ENCODE measurements around the gene PCSK2. TPM values are rescaled to one million over a fixed set of nuclear protein-coding genes. Genes with fewer than 3 reads are reported as not detected.

The PCSK2 gene
- total RNA-seq, 4 donors from 2014 or later = under 0.01 to 0.18 (median 0.18) TPM; not detected in 1

DNA sequence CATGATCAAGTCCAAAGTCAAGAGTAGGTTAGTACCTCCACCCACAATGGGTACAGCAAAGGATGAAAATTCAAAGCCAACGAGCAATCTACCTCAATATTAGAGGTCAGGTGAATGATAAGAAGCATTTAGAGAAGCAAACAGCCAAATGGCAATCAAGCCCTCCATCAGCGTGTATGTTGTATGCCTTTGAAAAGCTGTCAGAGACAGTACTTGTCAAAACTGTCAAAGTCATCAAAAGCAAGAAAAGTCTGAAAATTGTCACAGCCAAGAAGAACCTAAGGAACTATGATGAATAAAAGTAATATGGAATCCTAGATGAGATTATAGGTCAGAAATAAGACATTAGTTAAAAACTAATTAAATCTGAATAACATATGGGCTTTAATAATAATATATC is 99.3 kb downstream of the PCSK2 start:
- Histone ChIP-seq H3K9me3 (no peaks in the 10 kb centered on the region), H3K27me3 (peaks cover 0 to 21% (median 0%) of the 10 kb centered on the region in 4 donors), H3K36me3 (no peaks in the 10 kb centered on the region), H3K4me1 (peaks cover 0 to 4% (median 0%) of the 10 kb centered on the region in 3 donors), H3K27ac (no peak overlapping the region), H3K4me3 (no peak overlapping the region)
- intact Hi-C loops (cut with DNase I) = no loop called here
- TF ChIP-seq POLR2A (IDR thresholded peaks at IDR 0.05) (no peak), CTCF (IDR thresholded peaks at IDR 0.05) (no peak)
- no peak for DNase-seq
- WGBS, 2 donors = 72 to 75% methylated on average over 2 of the region's 2 CpGs

DNA sequence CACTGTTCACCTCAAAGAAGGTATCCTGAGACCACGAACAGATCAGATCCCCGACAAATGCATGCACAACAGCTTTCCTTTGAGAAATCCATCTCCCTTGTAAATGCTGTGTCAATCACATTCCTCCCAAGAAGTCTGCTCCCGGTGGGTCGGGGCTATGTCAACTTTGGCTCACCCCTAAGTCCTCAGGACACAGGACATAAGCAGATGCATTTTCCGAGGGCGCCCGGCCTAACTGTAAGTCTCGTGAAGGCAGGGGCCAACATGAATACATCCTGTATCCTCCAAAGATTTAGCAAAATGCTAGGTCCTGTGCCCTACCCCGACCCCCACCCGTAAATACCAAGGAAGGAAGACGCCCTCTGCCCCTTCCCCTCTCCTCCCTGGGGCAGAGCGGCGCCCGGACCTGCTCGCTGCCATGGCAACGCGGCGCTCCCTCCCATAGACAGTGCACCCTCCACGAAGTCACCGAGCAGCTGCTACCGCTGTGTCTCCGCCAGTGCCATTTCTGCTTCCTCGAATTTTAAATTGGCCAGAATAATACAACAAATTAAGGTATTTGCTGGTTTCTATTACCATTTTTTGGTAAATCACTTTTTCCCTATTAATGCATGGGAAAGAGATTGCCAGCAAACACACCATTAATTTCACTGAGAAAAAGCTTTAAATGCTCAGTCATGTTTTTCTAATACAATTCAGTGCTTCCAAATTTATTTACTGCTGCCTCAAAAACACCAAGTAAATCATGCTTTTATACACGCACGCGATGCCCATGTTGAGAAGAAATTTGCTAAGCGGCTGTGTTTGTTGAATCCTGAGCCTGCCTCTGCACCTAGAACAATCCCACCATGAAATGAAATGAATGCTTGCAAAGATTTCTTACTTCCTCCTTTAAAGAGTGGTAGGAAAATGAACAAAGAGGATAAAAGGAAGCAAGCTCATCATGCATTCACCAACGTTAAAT is 100.6 kb downstream of the PCSK2 start:
- Histone ChIP-seq H3K36me3 (no peaks in the 10 kb centered on the region), H3K4me1 (peaks cover 0 to 4% (median 0%) of the 10 kb centered on the region in 3 donors), H3K9me3 (no peaks in the 10 kb centered on the region), H3K27me3 (peaks cover 0 to 21% (median 0%) of the 10 kb centered on the region in 4 donors), H3K4me3 (no peak overlapping the region), H3K27ac (no peak overlapping the region)
- 40 to 50% methylated on average over 21 to 26 of the region's 28 CpGs for WGBS, 2 donors
- no peak for TF ChIP-seq POLR2A (IDR thresholded peaks at IDR 0.05)
- no peak for TF ChIP-seq CTCF (IDR thresholded peaks at IDR 0.05)
- intact Hi-C loops (cut with DNase I) = no loop called here
- no peak for DNase-seq

DNA sequence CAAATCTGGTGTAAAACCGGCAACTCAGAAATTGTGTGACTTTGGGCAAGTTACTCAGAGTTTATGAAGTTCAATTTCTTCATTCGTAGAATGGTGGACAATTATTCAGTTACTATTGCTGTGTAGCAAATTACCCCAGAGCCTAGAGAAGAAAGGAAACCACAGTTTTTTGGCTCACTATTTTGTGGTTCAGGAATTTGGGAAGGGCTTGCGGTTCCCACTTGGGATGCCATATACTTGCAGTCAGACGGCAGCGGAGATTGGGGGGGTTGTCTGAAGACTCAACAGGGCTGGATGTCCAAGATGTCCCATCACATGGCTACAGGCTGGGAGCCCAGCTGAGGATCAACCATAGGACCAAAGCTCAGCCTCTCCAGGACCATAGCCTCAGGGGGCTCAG is 108.1 kb downstream of the PCSK2 start:
- Histone ChIP-seq H3K27ac (no peak overlapping the region), H3K9me3 (no peaks in the 10 kb centered on the region), H3K4me3 (no peak overlapping the region), H3K27me3 (no peaks in the 10 kb centered on the region), H3K4me1 (no peaks in the 10 kb centered on the region), H3K36me3 (no peaks in the 10 kb centered on the region)
- TF ChIP-seq CTCF (IDR thresholded peaks at IDR 0.05) (no peak), POLR2A (IDR thresholded peaks at IDR 0.05) (no peak)
- intact Hi-C loops (cut with DNase I) = no loop called here
- 73 to 90% methylated on average over 5 of the region's 5 CpGs for WGBS, 2 donors
- no peak for DNase-seq

DNA sequence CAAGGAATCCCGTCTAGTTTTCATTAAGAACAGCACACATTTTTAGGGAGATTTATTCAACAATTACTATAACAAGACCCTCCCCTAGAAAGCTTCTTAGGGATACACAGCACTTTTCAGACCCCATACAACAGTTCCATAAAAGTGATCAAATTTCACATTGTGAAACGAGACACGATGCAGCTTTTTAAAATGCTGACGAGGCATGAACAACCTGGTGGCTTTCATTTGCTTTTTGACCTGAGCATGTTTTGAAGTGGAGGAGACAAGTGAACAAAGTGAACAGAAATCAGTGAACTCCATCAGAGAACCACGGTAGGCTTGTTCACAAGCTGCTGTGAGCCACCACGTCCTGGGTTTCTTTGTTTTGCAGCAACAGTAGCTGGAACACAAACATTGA is 112.2 kb downstream of the PCSK2 start:
- no peaks in the 10 kb centered on the region for H3K4me1 ChIP-seq
- 65 to 67% methylated on average over 6 of the region's 6 CpGs for whole genome bisulfite sequencing, 2 donors
- intact Hi-C loops (cut with DNase I) = no loop called here
- no peaks in the 10 kb centered on the region for H3K36me3 ChIP-seq
- H3K27me3 ChIP-seq = no peaks in the 10 kb centered on the region
- H3K4me3 ChIP-seq = no peak overlapping the region
- H3K27ac ChIP-seq = no peak overlapping the region
- no peak for TF ChIP-seq POLR2A (IDR thresholded peaks at IDR 0.05)
- no peak for TF ChIP-seq CTCF (IDR thresholded peaks at IDR 0.05)
- no peak for DNase-seq
- no peaks in the 10 kb centered on the region for H3K9me3 ChIP-seq

GRCh38 chr20:17343091-17343490 is 116.3 kb downstream of the PCSK2 start:
- intact Hi-C loops (cut with DNase I) = no loop called here
- DNase-seq = no peak
- Histone ChIP-seq H3K27me3 (peaks cover 0 to 11% (median 0%) of the 10 kb centered on the region in 4 donors), H3K9me3 (no peaks in the 10 kb centered on the region), H3K27ac (no peak overlapping the region), H3K36me3 (no peaks in the 10 kb centered on the region), H3K4me3 (no peak overlapping the region), H3K4me1 (no peaks in the 10 kb centered on the region)
- 77 to 95% methylated on average over 1 of the region's 1 CpG for WGBS, 2 donors
- no peak for TF ChIP-seq POLR2A (IDR thresholded peaks at IDR 0.05)
- no peak for TF ChIP-seq CTCF (IDR thresholded peaks at IDR 0.05)

Measured in esophagus squamous epithelium (tissue), 5 donors.